ENCODE data around the gene PLCD3.

Gene PLCD3

GRCh38 chr17:45101883-45102811 is 30.2 kb downstream of the PLCD3 start:
- DNase-seq, result no peak

- no peak for DNase-seq
These were observed 30.8 kb downstream of the PLCD3 start for GRCh38 chr17:45101546-45101882.

DNA sequence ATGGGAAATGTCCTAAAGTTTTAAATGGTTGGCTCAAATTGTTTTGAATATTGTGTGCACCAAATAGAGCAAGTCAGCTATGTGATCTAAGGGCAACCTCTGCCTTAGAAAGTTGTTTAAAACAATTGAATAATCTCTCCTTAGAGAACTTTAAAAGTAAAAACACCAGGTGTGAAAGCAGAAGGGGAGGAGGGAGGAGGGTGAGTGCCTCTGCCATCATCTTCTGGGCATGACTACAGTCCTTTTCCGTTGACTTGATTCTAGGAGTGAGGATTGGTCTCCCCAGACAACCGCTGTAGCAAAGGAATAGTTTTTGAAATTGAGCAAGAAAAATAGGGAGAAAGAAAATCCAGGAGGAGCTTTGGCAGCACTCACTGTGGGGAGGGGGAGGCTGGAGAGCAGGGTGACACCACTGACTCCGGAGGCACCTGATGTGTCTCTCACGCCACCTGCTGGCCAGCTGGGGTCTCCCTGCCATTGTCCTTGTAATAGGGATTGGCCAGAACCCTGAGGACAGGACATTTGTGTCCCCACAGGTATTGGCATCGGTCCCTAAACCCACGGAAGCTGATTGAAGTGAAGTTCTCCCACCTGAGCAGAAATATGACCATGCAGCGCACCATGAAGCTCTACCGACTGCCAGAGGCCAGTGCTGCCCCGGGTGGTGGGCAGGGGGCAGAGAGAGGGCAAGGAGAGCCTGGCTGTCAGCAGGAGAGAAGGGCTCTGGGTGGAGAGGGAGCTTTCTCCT is 33.3 kb downstream of the PLCD3 start:
- DNase-seq, result peak; percentile 80

GRCh38 chr17:45098081-45098868 is 34.0 kb downstream of the PLCD3 start:
- no peak for DNase-seq

GRCh38 chr17:45096926-45097325 is 35.4 kb downstream of the PLCD3 start:
- DNase-seq, result no peak

- DNase-seq, result peak; percentile 43
These were observed 36.2 kb downstream of the PLCD3 start for GRCh38 chr17:45096141-45096540.

DNA sequence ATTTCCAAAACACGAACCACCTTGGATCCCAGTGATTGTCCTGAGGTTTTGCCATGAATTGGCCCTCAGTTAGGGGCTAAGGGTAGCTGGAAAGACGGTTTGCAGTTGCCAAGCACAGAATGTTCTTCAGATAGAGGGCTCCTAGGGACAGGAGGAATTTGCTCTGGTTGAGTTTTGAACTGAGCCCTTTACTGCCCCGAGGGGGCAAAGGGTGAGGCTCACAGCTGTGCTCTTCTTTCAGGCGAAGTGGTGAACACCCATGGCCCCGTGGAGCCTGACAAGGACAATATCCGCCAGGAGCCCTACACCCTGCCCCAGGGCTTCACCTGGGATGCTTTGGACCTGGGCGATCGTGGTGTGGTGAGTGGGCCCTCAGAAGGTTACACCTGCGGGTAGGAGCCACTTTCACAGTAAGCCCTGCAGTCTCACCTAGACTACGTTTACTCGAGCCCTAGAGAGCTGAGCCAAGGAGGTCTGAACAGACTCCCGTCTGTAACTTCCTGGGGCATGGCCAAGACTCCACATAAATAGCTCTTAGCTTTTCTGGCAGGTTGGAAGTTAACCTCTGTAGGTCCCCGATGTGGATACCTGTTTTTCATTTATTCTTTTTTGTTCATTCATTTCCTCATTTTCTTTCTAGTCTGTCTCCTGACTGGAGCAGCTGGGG is 38.7 kb downstream of the PLCD3 start:
- no peak for DNase-seq

- no peak for DNase-seq
These were observed 39.3 kb downstream of the PLCD3 start for GRCh38 chr17:45092911-45093430.

DNA sequence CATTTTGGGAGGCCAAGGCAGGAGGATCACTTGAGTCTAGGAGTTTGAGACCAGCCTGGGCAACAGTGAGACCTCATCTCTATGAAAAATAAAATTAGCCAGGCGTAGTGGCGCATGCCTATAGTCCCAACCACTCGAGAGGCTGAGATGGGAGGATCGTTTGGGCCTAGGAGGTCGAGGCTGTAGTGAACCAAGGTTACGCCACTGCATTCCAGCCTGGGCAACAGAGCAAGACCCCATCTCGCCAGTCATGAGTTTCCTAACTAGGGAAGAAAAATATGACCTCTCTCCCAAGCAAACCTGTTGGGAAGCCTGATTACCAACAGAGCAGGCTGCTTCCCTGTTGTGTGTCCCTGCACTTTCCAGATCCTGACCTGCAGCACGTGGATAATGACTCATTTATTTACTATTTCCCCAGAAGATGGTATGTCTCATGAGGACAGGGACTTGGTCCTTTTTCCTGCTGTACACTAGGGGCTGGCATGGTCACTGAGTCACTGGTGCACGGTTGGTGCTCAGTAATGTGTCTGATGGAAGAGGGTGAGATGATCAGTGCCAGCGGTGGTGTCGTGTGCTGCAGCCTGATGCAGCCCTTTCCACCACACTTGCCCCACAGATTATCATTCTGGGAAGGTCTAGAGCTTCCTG is 40.4 kb downstream of the PLCD3 start:
- DNase-seq, result no peak

DNA sequence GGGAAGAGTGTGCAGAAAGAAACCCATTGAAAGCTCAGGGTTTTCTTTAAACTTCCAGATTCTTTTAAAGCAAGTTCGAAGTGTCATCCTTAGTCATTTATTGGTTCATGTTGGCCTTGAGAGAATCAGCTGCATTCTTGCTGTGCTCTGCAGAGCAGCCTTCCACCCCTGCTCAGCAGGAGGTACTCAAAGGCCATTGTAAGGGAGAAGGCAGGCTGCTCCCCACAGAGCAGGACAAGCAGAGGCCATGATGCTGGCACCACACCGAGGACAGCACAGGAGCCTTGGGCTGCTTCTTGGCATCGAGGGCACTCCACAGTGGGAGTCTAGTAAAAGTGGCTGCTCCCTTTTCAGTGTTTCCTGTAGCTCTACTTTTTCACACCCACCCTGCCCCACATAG is 41.6 kb downstream of the PLCD3 start:
- DNase-seq, result no peak

- no peak for DNase-seq
These were observed 43.6 kb downstream of the PLCD3 start for GRCh38 chr17:45088741-45089140.

DNA sequence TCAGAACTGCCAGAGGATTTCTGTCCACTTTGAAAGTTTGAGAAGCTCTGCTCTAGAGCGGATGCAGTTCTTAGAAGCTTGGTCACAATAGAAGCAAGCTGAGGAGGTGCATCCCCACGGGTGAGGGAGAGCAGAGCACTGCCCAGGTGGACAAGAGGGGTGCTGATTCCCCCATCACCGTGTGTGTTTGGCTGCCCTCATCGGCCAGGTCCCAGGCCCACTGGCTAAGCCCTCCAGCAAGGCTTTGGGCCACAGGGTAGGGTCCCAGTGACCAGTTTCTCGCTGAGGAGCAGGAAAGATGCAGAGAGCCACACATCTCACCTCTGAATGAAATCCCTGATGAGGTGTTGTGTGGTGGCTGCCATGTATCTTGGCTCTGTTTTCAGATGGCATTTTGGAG is 44.3 kb downstream of the PLCD3 start:
- no peak for DNase-seq

- no peak for DNase-seq
These were observed 44.8 kb downstream of the PLCD3 start for GRCh38 chr17:45087504-45087975.

GRCh38 chr17:45086865-45087503 is 45.3 kb downstream of the PLCD3 start:
- DNase-seq, result no peak

GRCh38 chr17:45086391-45086790 is 45.9 kb downstream of the PLCD3 start:
- DNase-seq, result no peak

DNA sequence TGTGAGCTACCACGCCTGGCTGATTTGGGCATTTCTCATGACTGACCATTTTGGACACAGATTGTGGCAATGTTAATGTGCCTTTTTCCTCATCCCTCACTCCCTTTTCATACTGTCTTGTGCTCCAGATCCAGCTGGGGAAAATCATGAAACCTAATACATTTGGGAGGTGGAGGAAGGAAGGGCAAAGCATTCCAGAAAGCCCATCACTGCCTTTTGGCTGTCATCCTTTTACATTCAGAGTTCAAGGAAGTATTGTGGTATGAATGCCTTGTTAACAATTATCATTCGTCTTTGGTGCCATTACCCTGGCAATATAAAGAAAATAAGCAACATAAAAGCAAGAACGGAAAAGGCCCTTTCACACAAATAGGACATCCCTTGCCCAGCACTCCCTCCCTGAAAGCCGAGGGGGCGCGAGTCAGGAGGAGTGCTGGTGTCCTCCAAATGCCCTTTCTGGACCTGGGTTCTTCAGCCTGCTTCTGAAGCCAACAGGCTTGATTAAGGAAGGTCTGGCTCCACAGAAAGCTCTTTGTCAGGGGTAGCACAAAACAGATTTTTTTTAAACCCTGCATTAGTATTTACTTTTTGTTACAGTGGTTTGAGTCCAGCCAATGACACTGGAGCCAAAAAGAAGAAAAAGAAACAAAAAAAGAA is 51.1 kb downstream of the PLCD3 start:
- no peak for DNase-seq

GRCh38 chr17:45077643-45078042 is 54.7 kb downstream of the PLCD3 start:
- DNase-seq, result peak; percentile 64

- no peak for DNase-seq
These were observed 58.8 kb downstream of the PLCD3 start for GRCh38 chr17:45073414-45074070.

DNA sequence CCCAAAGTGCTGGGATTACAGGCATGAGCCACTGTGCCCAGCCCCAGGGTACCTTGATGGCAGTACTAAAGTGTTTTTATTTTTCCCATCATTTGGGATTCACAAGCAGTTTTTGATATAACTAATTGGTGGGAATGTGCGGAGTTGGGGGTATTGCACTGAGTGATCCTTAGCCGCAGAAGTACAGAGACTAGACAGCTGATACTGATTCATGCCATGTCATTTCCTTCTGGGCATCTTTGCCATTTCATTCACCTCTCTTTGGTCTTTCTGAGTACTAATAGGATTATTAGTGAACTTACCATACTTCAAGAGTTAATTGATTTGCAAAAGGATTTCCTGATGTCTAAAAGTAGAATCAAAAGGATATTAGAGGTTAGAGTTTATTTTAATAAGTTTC is 61.5 kb downstream of the PLCD3 start:
- DNase-seq, result peak; percentile 10

DNA sequence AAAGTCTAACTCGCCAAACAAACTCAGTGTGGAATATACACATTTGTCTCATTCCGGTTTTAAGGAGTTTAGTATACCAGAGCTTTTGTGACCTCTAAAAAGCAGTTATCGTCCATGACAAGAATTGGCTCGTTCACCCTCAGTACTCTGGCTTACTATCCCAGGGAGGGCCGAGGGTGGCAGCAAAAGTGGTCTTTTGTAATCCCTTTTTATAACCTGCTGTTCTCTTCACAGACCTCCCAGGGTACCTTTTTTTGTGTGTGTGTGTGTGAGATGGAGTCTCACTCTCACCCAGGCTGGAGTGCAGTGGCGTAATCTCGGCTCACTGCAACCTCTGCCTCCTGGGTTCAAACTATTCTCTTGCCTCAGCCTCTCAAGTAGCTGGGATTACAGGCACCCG is 62.3 kb downstream of the PLCD3 start:
- DNase-seq, result no peak

Measured in suppressor macrophage treated with lipopolysaccharide for 4 hours (primary cell).